ENCODE measurements around the gene KLK11. TPM values are rescaled to one million over a fixed set of nuclear protein-coding genes. Genes with fewer than 3 reads are reported as not detected.

The KLK11 gene
- polyA plus RNA-seq, 3 donors, result not detected

- no peak overlapping the region for H3K4me3 Mint-ChIP-seq
- no peak overlapping the region for H3K27ac ChIP-seq (ENCODE audit: low read depth in 1 of 2, low read length in 2 of 2)
- H3K9me3 ChIP-seq (replicated peaks in 1 of 2; ENCODE audit: control insufficient read depth in 1 of 2, insufficient read depth in 1 of 2, low read length in 2 of 2), result peaks cover 0 to 12% of the 10 kb centered on the region in 2 donors
- H3K4me1 Mint-ChIP-seq, result peaks cover 25% of the 10 kb centered on the region
- no peaks in the 10 kb centered on the region for H3K36me3 ChIP-seq (replicated peaks in 1 of 2; ENCODE audit: control insufficient read depth in 1 of 2, insufficient read depth in 2 of 2, low read length in 2 of 2)
- peaks cover 19 to 21% of the 10 kb centered on the region in 2 donors for H3K4me1 ChIP-seq (ENCODE audit: control insufficient read depth in 1 of 2, insufficient read depth in 2 of 2, low read length in 2 of 2)
- no peak for DNase-seq
- no peaks in the 10 kb centered on the region for H3K79me2 ChIP-seq (ENCODE audit: insufficient read depth, low read length)
- H3K27me3 Mint-ChIP-seq (ENCODE audit: low read depth in 3 of 3), result peaks cover 48 to 74% (median 50%) of the 10 kb centered on the region in 3 donors
- H3K36me3 Mint-ChIP-seq, result peaks cover 0 to 7% of the 10 kb centered on the region in 2 donors
- TF ChIP-seq CTCF (IDR thresholded peaks at IDR 0.05), result no peak
- H2AFZ ChIP-seq (ENCODE audit: insufficient read depth, low read depth, low read length, poor library complexity, severe bottlenecking), result no peak overlapping the region
- H3K27ac Mint-ChIP-seq, result no peak overlapping the region
- H3K4me2 ChIP-seq (replicated peaks; ENCODE audit: extremely low read depth, low read length, poor library complexity, severe bottlenecking), result no peak overlapping the region
- peaks cover 6 to 17% (median 14%) of the 10 kb centered on the region in 7 donors for H3K9me3 Mint-ChIP-seq
- peaks cover 9 to 35% of the 10 kb centered on the region in 2 donors for H3K27me3 ChIP-seq (ENCODE audit: control insufficient read depth in 2 of 2, insufficient read depth in 2 of 2, low read length in 2 of 2)
- intact Hi-C loops (cut with micrococcal nuclease), result loop anchor here in 1 of 2 donors (5.0 kb wide), 1 partner anchor 145 kb away; no protein-coding TSS in a partner anchor
- H4K20me1 ChIP-seq (ENCODE audit: insufficient read depth, low read length), result no peaks in the 10 kb centered on the region
- H3K4me3 ChIP-seq (replicated peaks in 1 of 3; ENCODE audit: low read depth in 2 of 3, low read length in 3 of 3), result no peak overlapping the region
- H3K9ac ChIP-seq (ENCODE audit: insufficient read depth, low read length, poor library complexity, severe bottlenecking), result no peak overlapping the region
- 74% methylated on average over 14 of the region's 14 CpGs for WGBS (ENCODE audit: insufficient coverage)
Observed at GRCh38 chr19:51022526-51022925, 3.9 kb downstream of the KLK11 start.

GRCh38 chr19:51020988-51021651 is 5.3 kb downstream of the KLK11 start:
- H3K4me1 Mint-ChIP-seq, result peaks cover 34% of the 10 kb centered on the region
- H3K27me3 Mint-ChIP-seq (ENCODE audit: low read depth in 3 of 3), result peaks cover 56 to 79% (median 62%) of the 10 kb centered on the region in 3 donors

More at GRCh38 chr19:51020988-51021651, 5.3 kb downstream of the KLK11 start:
- H3K79me2 ChIP-seq (ENCODE audit: insufficient read depth, low read length), result no peaks in the 10 kb centered on the region
- peak overlapping the region; percentile 41 for H2AFZ ChIP-seq (ENCODE audit: insufficient read depth, low read depth, low read length, poor library complexity, severe bottlenecking)
- H3K9me3 ChIP-seq (replicated peaks in 1 of 2; ENCODE audit: control insufficient read depth in 1 of 2, insufficient read depth in 1 of 2, low read length in 2 of 2), result peaks cover 0 to 23% of the 10 kb centered on the region in 2 donors
- H3K9ac ChIP-seq (ENCODE audit: insufficient read depth, low read length, poor library complexity, severe bottlenecking), result no peak overlapping the region
- no peaks in the 10 kb centered on the region for H3K36me3 ChIP-seq (replicated peaks in 1 of 2; ENCODE audit: control insufficient read depth in 1 of 2, insufficient read depth in 2 of 2, low read length in 2 of 2)
- peaks cover 24 to 26% of the 10 kb centered on the region in 2 donors for H3K4me1 ChIP-seq (ENCODE audit: control insufficient read depth in 1 of 2, insufficient read depth in 2 of 2, low read length in 2 of 2)
- WGBS (ENCODE audit: insufficient coverage), result 73% methylated on average over 3 of the region's 7 CpGs
- H3K4me3 ChIP-seq (replicated peaks in 1 of 3; ENCODE audit: low read depth in 2 of 3, low read length in 3 of 3), result no peak overlapping the region
- peaks cover 17 to 48% of the 10 kb centered on the region in 2 donors for H3K27me3 ChIP-seq (ENCODE audit: control insufficient read depth in 2 of 2, insufficient read depth in 2 of 2, low read length in 2 of 2)
- peak; percentile 12 to 40 (median 21) for DNase-seq
- H4K20me1 ChIP-seq (ENCODE audit: insufficient read depth, low read length), result no peaks in the 10 kb centered on the region
- peak; percentile 63 for TF ChIP-seq CTCF (IDR thresholded peaks at IDR 0.05)
- Mint-ChIP-seq H3K27ac (no peak overlapping the region), H3K36me3 (peaks cover 0 to 12% of the 10 kb centered on the region in 2 donors), H3K9me3 (peaks cover 6 to 23% (median 17%) of the 10 kb centered on the region in 7 donors), H3K4me3 (no peak overlapping the region)
- intact Hi-C loops (cut with micrococcal nuclease), result loop anchor here in 1 of 2 donors (5.0 kb wide), 1 partner anchor 146 kb away; no protein-coding TSS in a partner anchor
- no peak overlapping the region for H3K4me2 ChIP-seq (replicated peaks; ENCODE audit: extremely low read depth, low read length, poor library complexity, severe bottlenecking)
- no peak overlapping the region for H3K27ac ChIP-seq (ENCODE audit: low read depth in 1 of 2, low read length in 2 of 2)
